HG02840 (cell line): ENCODE results near the gene CCER1.
"Not testable (repeated sequence)": the region's sequence is repeated elsewhere in the genome, so short reads cannot be mapped to it uniquely, and the experiment has no call there.

ENCODE experiments used
- ATAC-seq: cut with Tn5 transposase; IDR thresholded peaks from one replicate; pipeline ENCODE4 v1.9.1; 2021; ENCODE audit warnings: mild to moderate bottlenecking, moderate library complexity, moderate number of reproducible peaks; ENCODE audit not compliant: unreplicated experiment, low FRiP score

CCER1 gene, protein sequence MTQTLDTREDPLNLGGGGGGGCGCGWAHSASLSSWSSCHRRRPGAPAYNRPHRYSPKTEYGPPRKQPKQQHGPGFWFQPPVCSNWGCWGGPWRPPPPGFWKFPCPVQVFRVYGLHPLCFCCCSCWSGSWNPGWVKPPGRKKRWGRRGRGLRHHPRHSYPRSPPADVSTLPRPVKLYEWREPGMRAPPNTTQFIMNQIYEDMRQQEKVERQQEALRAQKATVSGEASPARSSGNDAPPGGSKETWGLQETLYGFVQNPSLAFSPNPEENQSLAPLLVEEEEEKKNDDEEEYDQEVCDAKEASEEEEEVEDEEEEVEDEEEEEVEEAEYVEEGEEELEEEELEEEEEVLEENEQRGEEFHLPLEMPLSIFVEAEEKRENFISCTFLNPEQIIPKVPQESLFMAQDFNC

GRCh38 chr12:90954921-90955320 lies at the start of gene CCER1:
CCER1 (minus strand) TSS chr12:90955176; CDS start chr12:90954742, 434 bp downstream.
- no peak for ATAC-seq

DNA sequence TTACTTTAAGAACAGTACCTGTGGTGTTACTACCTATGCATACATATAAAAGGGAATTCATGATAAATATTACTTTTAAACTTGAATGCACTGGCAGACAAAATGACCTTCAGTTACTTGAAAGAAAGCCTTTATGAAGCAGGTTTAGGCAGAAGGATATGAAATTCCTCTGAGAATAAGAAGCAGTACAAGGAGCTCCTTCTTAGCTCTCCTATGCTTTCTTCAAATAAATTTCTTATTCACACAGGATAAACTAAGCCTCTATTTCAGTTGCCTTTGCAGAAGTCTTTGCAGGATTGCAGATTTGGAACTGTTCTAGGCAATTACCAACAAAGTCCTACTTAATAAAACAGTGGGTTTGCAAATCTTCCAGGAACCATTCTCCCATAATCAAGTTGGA lies 48.8 kb upstream of the CCER1 start:
- ATAC-seq: no peak

DNA sequence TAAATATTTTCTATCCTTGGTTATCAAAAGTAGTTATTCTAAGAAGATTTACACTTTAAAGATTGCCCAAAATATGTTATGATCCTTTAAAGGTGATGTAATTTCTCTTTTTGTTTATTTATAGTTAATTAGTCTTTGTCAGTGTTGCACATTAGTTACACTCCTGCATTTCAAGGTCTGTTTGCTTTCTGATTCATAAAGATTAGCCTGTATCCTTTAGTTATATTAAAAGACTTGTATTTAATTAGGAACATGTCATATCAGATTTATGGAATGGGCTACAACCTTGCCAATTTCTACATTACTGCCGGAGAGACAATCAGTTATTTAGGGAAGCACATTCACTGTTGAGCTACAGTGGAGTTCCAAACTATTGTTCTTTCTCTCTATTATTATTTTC lies 46.3 kb upstream of the CCER1 start:
- ATAC-seq: no peak

GRCh38 chr12:90999966-91000365 lies 45.0 kb upstream of the CCER1 start:
- no peak for ATAC-seq

DNA sequence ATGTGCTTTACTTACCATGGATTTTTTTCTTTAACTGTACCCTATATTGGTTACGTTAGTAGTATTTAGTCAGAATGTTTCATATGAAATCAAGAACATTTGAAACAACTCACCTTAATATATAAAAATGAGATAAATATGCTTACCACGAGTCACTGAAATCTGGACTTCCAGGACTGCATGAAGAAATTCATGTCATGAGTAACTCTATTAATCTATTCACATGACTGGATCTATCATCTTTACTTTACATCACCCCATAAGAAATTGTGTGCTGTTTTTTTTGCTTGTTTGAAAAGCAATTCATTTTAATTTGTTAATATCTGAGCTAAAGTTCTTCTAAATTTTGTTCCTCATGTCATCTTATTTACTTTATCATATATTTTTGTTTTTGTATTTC lies 44.6 kb upstream of the CCER1 start:
- ATAC-seq: no peak

GRCh38 chr12:90995010-90995409 lies 40.0 kb upstream of the CCER1 start:
- no peak for ATAC-seq

DNA sequence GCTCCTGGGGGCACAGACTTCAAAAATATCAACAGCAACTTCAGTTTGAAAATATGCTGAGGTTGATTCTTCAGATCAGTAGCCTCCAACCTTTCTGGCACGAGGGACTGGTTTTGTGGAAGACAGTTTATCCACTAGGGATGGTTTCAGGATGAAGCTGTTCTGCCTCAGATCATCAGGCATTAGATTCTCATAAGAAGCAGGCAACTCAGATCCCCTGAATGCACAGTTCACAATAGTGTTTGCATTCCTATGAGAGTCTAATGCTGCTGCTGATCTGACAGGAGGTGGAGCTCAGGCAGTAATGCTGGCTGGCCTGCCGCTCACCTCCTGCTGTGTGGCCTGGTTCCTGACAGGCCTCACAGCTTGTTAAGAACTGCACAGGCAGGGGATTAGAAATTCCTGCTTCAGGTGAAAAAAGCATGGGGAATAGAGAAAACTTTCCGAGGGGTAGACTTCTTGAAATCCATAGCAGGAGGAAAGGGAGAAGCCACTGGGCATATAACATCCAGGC lies 37.0 kb upstream of the CCER1 start:
- ATAC-seq: no peak

DNA sequence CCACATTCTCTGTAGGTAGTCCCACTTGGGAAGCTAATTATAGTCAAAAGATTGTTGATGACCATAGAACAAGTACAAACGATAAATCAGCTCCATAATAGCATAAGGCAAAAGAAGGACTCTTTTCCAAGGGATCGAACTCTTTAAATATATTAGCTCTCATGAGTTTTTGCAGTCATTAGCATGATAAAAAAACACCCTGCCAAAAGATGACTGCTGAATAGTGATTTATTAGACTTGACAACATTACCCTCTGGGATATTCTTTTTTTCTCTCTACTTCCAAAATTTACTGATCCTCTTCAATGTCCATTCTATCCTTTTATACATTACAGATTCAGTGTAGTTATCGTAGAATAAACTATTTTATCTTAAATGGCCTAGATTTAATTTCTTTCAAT lies 35.6 kb upstream of the CCER1 start:
- no peak for ATAC-seq

GRCh38 chr12:90989686-90990111 lies 34.7 kb upstream of the CCER1 start:
- ATAC-seq: no peak

- ATAC-seq: no peak
Observed at GRCh38 chr12:90987520-90987919, 32.5 kb upstream of the CCER1 start.

- ATAC-seq: no peak
Observed at GRCh38 chr12:90987101-90987500, 32.1 kb upstream of the CCER1 start.

DNA sequence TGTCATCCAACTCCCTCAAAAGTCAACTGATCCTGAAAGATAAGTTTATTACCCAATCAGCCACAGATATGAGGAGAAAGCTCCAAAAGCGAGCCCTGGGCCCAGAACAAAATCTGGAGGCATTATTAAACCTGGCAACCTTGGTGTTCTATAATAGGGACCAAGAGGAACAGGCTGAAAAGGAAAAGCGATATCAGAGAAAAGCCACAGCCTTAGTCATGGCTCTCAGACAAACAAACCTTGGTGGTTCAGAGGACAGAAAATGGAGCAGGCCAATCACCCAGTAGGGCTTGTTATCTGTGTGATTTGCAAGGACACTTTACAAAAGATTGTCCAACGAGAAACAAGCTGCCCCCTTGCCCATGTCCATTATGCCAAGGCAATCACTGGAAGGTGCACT lies 30.4 kb upstream of the CCER1 start:
- not testable (repeated sequence) for ATAC-seq

- ATAC-seq: no peak
Observed at GRCh38 chr12:90984114-90984513, 29.1 kb upstream of the CCER1 start.

DNA sequence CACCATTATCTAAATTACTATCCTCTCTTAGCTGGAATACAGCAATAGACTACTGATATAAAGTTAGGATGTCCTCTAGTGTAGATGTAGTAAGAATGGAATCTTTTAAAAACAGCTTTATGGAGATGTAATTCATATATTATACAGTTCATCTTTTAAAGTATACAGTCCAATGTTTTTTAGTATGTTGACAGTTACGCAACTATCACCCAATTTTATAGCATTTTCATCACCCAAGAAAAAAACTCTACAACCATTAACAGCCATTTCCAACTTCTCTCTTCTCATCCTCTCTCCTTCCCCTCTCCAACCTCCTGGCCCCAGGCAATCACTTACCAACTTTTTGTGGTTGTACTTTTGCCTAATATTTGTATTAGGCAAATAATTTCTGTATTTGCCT lies 27.2 kb upstream of the CCER1 start:
- no peak for ATAC-seq

- ATAC-seq: no peak
Observed at GRCh38 chr12:90979951-90980350, 25.0 kb upstream of the CCER1 start.

- no peak for ATAC-seq
Observed at GRCh38 chr12:90979019-90979418, 24.0 kb upstream of the CCER1 start.

DNA sequence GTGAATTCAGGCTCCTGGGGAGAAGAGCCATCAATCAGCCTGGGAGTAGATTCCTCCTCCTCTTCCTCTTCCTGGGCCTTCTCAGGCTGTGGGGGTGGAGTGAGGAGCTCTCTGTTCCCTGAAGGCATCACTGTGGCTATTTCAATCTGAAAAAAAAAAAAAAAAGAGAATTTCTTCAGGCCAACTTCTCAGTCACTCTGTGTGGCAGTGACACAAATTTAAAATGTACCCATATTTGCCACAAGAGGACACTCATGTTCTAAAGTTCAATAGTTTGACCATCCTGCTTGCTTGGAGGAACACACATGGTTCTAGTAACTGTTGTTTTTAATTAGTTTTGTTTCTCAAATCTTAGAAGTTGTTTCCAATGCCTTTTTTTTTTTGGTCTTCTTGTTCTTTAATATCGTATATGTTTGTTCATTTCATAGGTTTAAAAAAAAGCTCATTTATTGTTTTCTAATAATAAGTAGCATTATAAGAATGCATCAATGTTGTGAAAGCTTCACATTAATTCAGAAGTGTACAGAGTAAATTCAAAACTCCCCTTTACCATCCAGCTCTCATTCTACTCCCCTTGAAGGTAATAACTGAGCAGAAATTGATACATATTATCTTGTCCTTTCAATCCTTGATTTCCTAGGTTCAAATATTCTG lies 23.3 kb upstream of the CCER1 start:
- no peak for ATAC-seq

- no peak for ATAC-seq
Observed at GRCh38 chr12:90977224-90977623, 22.2 kb upstream of the CCER1 start.

GRCh38 chr12:90974286-90974685 lies 19.3 kb upstream of the CCER1 start:
- ATAC-seq: no peak

GRCh38 chr12:90972226-90972625 lies 17.2 kb upstream of the CCER1 start:
- ATAC-seq: no peak

- no peak for ATAC-seq
Observed at GRCh38 chr12:90970911-90971310, 15.9 kb upstream of the CCER1 start.

- no peak for ATAC-seq
Observed at GRCh38 chr12:90970471-90970870, 15.5 kb upstream of the CCER1 start.
